Cerebellar nuclear complex (tissue), 1 donor: ENCODE results near the gene CADM1.

Source experiments
- DNase-seq, 2 experiments: peaks; one replicate each; lab custom pipeline; 2025; lab: John Stamatoyannopoulos, UW

CADM1 gene

GRCh38 chr11:115122274-115122673 is 381.9 kb downstream of the CADM1 start:
- no peak for DNase-seq
